Stimulated activated CD8-positive, alpha-beta memory T cell treated with anti-CD3 and anti-CD28 coated beads, Interleukin-12 subunit alpha, Interleukin-12 subunit beta, amount 100 ng/mL, for 1 hour (primary cell): ENCODE data around the gene NTM.

Experiments
- DNase-seq: peaks from one replicate; pipeline ENCODE4 v3.0.0-alpha.2; 2020; ENCODE audit warnings: low read depth

The NTM gene

DNA sequence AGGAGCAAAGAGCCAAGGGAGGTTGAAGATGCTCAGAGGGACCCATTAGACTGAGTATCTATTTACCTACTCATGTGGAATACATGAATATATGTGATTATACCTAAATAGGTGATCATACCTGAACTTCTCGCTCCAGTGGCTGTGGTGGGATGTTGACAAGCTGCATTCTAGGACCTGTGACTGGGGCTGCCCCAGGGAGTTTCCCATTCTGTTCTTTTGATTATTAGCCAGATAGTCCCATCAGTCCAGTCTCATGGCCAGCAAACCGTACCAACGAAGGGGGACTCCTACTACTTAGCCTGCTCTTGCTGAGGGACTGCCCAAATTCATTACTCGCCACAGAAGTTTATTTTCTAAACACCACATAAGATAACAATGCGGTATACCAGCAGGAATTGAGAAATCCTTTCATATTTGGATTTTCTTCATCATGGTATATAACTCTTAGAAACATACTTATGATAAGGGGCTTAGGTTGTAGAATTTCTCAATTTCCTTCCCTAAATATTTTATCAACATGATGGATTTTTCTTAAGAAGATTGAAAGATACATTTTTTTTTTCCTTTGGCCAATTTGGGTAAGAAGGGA is 273.9 kb downstream of the NTM start:
- DNase-seq: no peak

GRCh38 chr11:131645237-131645636 is 274.8 kb downstream of the NTM start:
- no peak for DNase-seq

DNA sequence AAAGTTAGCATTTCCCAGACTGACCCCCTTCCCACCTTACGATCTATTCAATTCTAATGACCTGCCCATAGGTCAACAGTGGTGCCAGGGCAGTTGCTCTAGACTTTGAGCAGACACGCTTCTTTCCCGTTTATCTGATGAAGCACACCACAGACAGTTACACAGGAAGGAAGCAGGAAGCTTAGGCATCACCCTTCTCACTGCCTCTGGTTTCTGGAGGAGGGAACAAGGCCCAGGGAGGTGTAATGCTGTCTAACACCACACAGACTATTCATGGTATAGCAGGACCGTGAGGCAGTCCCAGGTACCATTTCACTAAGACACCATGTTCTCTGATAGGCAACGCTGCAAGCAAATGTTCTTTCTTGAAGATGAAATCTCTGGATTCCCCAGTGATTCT is 279.4 kb downstream of the NTM start:
- DNase-seq: no peak

DNA sequence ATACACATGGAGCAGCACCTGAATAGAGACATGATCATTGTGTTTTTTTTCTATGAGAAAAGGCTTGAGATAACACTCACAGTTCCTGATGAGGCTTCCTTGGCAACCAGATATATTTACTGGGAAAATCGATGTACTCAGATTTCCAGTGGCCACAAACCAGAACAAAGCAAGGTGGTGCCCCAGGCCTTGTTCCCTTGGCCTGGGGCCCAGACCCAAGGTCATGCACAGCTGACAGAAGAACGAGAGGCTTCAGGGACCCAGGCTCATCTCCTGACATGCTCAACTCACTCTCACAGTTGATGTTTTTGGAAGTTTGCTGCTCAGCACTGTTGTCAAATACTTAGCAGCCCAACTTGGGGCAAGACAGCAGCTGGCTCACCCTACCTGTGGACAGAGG is 281.8 kb downstream of the NTM start:
- DNase-seq: no peak

DNA sequence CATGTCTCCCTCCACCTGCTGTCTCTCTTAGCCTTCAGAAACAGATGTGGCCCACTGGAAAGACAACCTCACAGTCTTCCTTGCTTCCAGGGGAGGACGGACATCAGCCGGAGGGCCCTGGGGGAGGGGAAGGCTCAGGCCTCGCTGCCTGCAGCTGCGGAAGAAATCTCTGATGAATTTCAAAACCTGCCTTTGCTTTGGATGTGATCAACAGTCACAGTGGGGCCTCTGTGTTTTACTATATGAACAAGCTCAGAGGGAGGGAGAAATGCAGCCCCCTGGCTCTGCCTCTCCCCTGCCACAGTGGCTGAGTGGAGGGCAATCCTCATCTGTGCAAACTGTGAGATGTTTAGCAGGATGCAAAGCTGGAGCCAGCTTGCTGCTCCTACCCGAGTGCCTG is 282.8 kb downstream of the NTM start:
- DNase-seq: no peak

DNA sequence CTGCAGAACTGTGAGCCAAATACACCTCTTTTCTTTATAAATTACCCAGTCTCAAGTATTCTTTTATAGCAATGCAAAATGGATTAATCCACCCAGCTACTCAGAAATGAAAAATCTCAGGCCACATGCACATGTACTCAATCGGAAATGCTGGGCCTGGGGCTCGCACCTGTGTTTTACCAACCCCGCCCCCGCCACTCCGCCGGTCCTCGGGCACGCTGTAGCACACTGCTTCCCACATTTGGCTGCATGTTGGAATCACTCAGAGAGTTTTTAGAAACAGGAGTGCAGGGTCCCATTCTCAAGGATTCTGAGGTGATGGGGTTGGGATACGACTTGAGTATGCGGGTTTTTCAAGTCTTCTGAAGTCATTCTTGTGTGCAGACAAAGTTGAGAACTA is 284.4 kb downstream of the NTM start:
- DNase-seq: no peak

DNA sequence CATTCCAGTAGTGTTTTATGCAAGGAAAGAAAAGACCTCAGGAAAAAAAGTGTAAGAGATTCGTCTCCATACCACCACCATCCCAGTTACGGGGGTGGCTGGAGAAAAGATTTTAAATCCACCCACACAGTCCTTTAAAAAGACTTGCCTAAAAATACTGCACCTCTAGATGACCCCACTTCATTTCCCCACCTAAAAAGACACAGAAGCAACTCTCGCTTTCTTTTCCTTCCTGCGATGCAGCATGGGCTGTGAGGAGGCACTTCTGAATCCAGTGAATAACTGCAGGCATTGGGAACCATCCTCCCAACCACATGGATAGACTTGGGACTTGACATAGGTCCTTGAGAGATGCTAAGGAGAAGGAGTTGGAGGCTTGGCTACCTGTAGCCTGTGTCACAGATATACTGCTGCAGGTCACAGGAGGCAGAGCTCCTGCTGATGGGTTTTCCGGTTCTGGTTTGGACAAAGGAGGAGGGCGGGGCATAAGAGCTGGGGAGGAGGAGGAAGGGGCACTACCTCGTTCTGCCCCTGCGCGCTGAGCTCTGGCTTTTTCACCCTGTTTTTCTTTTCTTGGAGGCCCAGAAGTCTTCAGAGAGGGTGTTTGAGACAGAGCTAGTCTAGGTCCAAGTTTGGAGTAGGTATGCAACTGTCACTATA is 285.9 kb downstream of the NTM start:
- no peak for DNase-seq

- no peak for DNase-seq
Measured at GRCh38 chr11:131656839-131657211, 286.4 kb downstream of the NTM start.

DNA sequence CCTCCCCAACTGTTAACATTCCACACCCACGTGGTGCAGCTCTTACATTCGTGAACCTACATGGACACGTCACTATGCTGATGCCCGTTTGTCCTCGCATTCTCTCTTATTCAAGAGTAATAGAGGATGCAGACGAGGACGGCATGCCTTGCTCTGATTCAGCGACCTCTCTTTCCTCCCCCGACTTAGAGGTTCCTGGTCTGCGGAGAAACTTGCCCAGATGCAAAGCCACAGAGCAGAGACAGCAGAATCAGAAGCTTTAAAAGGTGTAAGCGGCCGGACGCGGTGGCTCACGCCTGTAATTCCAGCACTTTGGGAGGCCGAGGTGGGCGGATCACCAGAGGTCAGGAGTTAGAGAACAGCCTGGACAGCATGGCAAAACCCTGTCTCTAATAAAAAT is 288.0 kb downstream of the NTM start:
- DNase-seq: no peak

- DNase-seq: no peak
Measured at GRCh38 chr11:131658952-131659351, 288.5 kb downstream of the NTM start.

GRCh38 chr11:131659931-131660330 is 289.5 kb downstream of the NTM start:
- DNase-seq: no peak

GRCh38 chr11:131661132-131661531 is 290.7 kb downstream of the NTM start:
- no peak for DNase-seq

- no peak for DNase-seq
Measured at GRCh38 chr11:131662317-131662972, 292.0 kb downstream of the NTM start.

GRCh38 chr11:131662993-131663392 is 292.6 kb downstream of the NTM start:
- DNase-seq: no peak

GRCh38 chr11:131663405-131664200 is 293.2 kb downstream of the NTM start:
- no peak for DNase-seq

DNA sequence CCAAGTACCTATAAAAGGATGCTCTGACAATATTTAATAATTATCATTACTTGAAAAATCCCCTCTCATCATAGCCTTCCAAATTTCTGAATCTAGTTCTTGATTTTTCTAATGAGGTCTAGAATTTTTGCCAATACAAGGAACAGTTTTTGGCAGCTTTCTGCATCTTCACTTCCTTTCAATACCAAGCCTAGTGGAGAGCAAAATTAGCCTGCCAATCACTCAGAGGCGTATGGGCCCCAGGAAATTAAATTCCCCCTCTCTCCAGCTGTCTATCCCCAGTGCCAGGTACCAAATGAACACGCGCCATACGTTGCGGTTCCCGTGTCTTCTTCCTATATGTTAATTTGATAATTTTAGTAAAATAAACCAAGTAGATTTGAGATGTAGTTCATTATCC is 293.9 kb downstream of the NTM start:
- DNase-seq: no peak

DNA sequence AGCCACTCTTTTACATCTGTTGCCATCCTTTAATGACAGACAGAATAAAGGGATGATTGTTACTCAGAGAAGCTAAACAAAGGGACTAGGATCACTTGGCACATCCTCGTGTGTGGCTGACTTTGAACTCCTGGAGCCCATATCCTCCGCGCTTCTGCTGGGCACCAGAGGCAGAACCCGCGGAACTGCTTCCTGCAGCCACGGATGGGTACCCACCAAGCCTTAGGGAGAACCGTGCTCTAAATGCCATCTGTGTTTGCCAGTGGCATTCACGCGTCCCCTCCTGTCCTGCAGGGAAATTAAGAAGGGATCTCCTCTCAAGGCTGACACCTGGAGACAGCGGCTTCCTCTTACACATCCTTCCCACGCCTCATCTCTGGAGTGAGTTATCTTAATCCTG is 294.4 kb downstream of the NTM start:
- no peak for DNase-seq

DNA sequence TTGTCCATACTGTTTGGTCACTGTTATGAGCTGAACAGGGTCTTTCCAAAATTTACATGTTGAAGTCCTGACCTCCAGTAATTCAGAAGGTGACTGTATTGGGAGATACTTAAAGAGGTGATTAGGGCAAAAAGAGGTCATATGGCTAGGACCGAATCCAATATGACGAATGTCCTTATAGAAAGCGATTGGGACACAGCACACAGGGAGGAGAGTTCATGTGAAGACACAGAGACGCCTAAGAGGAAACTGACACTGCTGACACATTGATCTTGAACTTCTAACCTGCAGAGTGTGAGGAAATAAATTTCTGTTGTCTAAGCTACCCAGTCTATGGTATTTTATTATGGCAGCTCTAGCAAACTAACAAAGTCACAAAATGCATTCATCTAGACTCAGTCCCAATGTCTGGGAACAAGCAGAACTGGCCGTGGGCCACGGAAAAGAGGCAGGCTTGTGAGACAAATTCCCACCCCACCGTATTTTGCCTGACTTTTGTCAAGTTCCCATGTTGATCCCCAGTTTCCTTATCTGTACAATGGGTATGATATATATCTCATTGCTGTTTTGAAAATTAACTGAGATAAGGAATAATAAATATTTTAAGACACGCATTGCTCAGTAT is 295.0 kb downstream of the NTM start:
- DNase-seq: no peak

GRCh38 chr11:131666006-131666405 is 295.6 kb downstream of the NTM start:
- no peak for DNase-seq

DNA sequence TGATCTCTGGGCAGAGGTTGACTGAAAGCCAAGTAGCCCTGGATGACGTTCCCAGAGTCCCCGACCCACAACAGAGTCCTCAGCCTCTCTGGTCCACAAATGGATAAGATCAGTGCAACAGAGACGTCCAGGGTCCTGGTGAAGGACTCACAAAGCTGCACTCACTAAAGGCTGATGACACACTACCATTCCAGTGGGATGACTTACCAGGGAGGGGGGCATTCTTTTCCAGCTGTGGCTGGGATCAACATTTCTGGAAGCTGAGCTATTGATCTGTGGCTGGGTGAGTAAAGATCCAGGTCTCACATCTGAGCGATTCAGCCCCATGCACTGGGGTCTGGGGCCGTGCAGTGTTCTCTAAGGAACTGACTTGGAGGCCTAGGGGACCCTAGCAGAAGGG is 296.2 kb downstream of the NTM start:
- DNase-seq: no peak

DNA sequence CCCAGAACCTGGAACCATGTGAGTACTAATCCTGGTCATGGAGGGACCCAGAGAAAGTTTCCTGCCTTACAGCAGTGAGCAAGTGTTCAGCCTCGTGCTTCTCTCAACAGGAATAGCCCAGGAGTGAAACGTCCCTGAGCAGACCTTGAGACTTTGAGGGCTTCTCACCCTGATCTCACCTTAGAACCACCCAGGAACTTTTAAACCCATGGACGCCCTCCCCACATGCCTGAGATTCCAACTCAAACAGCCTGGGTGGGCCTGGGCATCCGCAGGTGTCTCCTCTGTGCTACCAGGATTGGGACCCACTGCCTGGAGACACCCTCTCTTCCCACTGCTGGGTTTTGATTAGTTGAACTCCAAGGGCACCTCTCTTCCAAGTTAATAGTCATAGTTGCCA is 297.2 kb downstream of the NTM start:
- DNase-seq: no peak
